Left ventricle myocardium inferior (tissue), 1 donor: ENCODE results near the gene FOXP4. TPM values are rescaled to one million over a fixed set of nuclear protein-coding genes. Genes with fewer than 3 reads are reported as not detected.
A peak's percentile ranks its signal among the peaks of the same experiment; 100 is the strongest.

Experiments
- DNase-seq: peaks from one replicate; pipeline ENCODE4 v3.0.0-alpha.2; 2020
- H3K27ac ChIP-seq: fragments of 200-600 bp; replicated peaks from 2 replicates; pipeline ENCODE4 v1.8.0; 2021
- H3K27me3 ChIP-seq: fragments of 200-600 bp; 2 replicates; pipeline ENCODE4 v1.8.0; 2021; ENCODE audit warnings: low read depth
- H3K36me3 ChIP-seq: fragments of 200-600 bp; 2 replicates; pipeline ENCODE4 v1.8.0; 2021
- H3K4me1 ChIP-seq: fragments of 200-600 bp; 2 replicates; pipeline ENCODE4 v1.8.0; 2021
- H3K4me3 ChIP-seq: fragments of 200-600 bp; 2 replicates; pipeline ENCODE4 v1.8.0; 2021; ENCODE audit warnings: mild to moderate bottlenecking, moderate library complexity
- H3K9me3 ChIP-seq: fragments of 200-600 bp; replicated peaks from 2 replicates; pipeline ENCODE4 v1.8.0; 2021
- intact Hi-C: fragments of 100-400 bp; cut with micrococcal nuclease; formaldehyde crosslinking; loops from one replicate; pipeline ENCODE4 v1.11.0; 2022
- total RNA-seq: library from RNA; stranded (reverse); fragmentation: NEBNext Ultra II Directional; extraction: Animal tissue kit (Norgen Biotek cat#: 25700); gene quantifications from one replicate; pipeline ENCODE4 v1.2.1, GENCODE V29; 2021
- TF ChIP-seq, protein P1 (sequence below): fragments of 200-600 bp; IDR thresholded peaks from 2 replicates; pipeline ENCODE4 v1.8.0; 2021; ENCODE audit warnings: antibody characterized with exemption, mild to moderate bottlenecking, borderline replicate concordance
- donor health status: DM: no; HTN: yes; CAD: no; lungs with severe emphysema.

FOXP4 gene
- total RNA-seq, 1 donor from 2014 or later: 15.0 TPM

DNA sequence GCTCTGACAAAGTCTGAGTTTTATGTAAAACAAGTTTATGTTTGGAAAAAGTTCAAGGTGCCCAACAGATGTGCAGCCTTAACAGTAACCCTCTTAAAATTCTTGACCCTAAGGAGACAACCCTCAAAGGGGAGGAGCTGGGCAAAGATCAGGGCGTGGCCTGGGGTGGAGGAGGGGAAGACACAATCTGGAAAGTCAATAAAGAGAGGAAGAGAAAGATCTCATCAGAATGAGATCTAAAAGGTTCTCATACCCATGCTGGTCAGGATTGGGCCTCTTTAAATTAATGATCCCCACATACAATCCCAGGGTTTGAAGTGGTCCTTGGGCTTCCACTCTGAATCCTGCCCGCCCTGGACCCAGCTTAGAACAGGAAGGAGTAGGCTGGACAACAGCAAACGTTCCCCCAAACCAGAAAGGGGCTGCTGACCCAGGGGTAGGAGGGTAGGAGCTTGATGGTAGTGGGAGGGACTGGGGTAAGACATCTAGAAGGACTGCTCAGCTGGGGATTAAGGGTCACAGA, 33.0 kb downstream of the FOXP4 start:
- no peaks in the 10 kb centered on the region for H3K36me3 ChIP-seq
- TF ChIP-seq, protein P1, sequence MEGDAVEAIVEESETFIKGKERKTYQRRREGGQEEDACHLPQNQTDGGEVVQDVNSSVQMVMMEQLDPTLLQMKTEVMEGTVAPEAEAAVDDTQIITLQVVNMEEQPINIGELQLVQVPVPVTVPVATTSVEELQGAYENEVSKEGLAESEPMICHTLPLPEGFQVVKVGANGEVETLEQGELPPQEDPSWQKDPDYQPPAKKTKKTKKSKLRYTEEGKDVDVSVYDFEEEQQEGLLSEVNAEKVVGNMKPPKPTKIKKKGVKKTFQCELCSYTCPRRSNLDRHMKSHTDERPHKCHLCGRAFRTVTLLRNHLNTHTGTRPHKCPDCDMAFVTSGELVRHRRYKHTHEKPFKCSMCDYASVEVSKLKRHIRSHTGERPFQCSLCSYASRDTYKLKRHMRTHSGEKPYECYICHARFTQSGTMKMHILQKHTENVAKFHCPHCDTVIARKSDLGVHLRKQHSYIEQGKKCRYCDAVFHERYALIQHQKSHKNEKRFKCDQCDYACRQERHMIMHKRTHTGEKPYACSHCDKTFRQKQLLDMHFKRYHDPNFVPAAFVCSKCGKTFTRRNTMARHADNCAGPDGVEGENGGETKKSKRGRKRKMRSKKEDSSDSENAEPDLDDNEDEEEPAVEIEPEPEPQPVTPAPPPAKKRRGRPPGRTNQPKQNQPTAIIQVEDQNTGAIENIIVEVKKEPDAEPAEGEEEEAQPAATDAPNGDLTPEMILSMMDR: no peak
- DNase-seq: no peak
- peaks cover 65% of the 10 kb centered on the region for H3K4me1 ChIP-seq
- H3K27ac ChIP-seq: peak overlapping the region; percentile 50
- intact Hi-C loops: no loop called here
- no peaks in the 10 kb centered on the region for H3K27me3 ChIP-seq
- no peak overlapping the region for H3K4me3 ChIP-seq
- no peaks in the 10 kb centered on the region for H3K9me3 ChIP-seq

DNA sequence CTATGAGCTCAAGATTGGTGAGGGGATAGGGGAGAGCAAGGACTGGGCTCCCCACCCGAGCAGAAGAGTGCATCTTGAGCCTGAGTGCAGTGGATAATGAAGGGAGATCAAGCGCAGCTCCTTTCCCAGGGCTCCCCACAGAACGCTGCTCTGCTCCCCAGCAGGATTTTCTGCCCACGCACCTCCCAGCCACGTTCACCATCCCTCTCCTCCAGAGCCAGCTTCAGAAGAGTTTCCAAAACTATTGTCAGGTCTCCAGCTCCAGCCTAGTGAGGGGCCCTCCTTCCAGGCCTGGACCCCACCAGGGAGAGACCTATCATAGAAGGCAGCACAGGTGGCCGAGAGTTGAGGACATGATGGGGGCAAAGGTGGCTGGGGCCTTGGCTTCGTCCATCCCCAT, 34.5 kb downstream of the FOXP4 start:
- Histone ChIP-seq H3K4me1 (peaks cover 72% of the 10 kb centered on the region), H3K36me3 (no peaks in the 10 kb centered on the region), H3K27me3 (no peaks in the 10 kb centered on the region), H3K27ac (peak overlapping the region; percentile 44), H3K9me3 (no peaks in the 10 kb centered on the region), H3K4me3 (no peak overlapping the region)
- DNase-seq: no peak
- TF ChIP-seq, protein P1: no peak
- intact Hi-C loops: no loop called here

DNA sequence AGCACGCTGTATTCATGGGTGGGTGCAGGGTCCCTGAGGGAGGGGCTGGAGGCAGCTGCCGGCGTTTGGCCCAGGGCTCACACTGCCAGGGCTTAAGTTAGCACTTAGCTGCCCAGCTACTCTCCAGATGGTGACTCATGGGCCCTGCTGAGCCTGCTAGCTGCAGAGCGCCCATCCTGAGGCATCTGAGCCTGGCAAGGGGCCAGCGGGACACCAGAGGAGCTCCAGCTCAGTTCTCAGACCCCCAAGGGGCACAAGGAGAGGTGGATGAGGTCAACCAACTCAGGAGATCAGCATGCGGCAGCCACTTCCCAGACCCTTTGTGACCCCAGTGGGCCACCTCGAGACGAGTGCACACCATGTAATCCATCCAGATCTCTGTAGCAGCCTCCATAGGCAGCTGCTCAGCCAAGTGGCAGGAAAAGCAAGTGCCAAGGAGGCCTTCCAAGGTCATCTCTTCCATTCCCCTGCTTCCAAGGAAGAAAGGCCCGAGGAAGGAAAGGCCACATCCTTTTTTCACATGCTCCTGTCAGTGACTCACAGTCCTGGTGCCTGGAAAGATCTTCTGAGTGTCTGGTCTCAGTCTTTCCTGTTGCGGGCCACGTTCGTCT, 35.3 kb downstream of the FOXP4 start:
- Histone ChIP-seq H3K27me3 (no peaks in the 10 kb centered on the region), H3K9me3 (no peaks in the 10 kb centered on the region), H3K4me1 (peaks cover 69% of the 10 kb centered on the region), H3K27ac (peak overlapping the region; percentile 44), H3K4me3 (no peak overlapping the region), H3K36me3 (no peaks in the 10 kb centered on the region)
- TF ChIP-seq, protein P1: no peak
- DNase-seq: no peak
- intact Hi-C loops: no loop called here

DNA sequence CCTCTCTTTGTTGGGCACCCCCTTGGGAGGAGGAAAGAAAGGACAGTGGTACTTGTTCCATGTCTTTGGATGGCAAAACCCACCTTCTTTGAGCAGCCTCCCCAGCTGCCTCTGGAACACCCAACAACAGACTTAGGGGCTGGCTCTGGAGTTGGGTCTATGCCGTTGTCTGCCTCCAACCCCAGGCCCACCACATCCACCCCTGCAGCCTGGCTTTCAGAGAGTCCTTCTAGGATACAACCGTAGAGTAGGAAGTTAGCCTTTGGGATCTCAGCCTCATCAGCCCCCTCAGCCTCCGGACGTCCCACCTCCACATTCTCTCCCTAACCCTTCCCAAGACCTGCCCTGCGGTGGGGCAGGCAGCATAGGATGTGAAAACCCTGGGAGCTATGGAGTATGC, 36.4 kb downstream of the FOXP4 start:
- Histone ChIP-seq H3K27ac (no peak overlapping the region), H3K9me3 (no peaks in the 10 kb centered on the region), H3K36me3 (no peaks in the 10 kb centered on the region), H3K27me3 (no peaks in the 10 kb centered on the region), H3K4me3 (no peak overlapping the region), H3K4me1 (peaks cover 60% of the 10 kb centered on the region)
- intact Hi-C loops: no loop called here
- no peak for DNase-seq
- TF ChIP-seq, protein P1: no peak

DNA sequence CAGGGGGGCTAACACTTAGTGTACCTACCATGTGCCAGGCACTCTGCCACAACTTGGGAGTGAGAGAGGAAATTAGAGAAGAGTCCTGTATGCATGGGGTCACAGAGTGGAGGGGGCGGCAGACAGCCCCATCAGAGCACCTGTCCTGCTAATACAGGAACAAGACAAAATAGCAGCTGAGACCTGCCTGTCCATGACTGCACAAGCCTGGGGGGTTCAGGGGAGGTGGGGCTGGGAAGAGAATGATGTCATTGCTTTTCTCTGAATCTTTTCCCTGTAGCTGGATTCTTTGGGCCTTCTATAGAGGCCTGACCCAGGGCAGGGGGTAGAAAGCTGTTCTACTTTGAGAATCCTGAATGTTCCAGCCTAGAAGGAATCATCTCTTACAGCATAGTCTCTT, 37.4 kb downstream of the FOXP4 start:
- H3K4me3 ChIP-seq: no peak overlapping the region
- H3K9me3 ChIP-seq: no peaks in the 10 kb centered on the region
- peak overlapping the region; percentile 59 for H3K27ac ChIP-seq
- TF ChIP-seq, protein P1: no peak
- peaks cover 49% of the 10 kb centered on the region for H3K4me1 ChIP-seq
- H3K36me3 ChIP-seq: peaks cover 3% of the 10 kb centered on the region
- intact Hi-C loops: no loop called here
- DNase-seq: no peak
- no peaks in the 10 kb centered on the region for H3K27me3 ChIP-seq
